Measurements from ENCODE around the gene SOX15.

- TF ChIP-seq CTCF (IDR thresholded peaks at IDR 0.05; ENCODE audit: low read depth, low read length, poor library complexity, severe bottlenecking) (no peak), EZH2phosphoT487 (IDR thresholded peaks at IDR 0.05; ENCODE audit: borderline replicate concordance, low read length) (no peak)
Measured at GRCh38 chr17:7610641-7611040, 20.7 kb upstream of the SOX15 start.

Measured in DOHH2 (cell line).